Activated CD8-positive, alpha-beta T cell treated with anti-CD3 and anti-CD28 coated beads for 36 hours (primary cell): ENCODE data around the gene CD2. TPM values are rescaled to one million over a fixed set of nuclear protein-coding genes. Genes with fewer than 3 reads are reported as not detected.
A peak's percentile ranks its signal among the peaks of the same experiment; 100 is the strongest.

ENCODE experiments used
- ATAC-seq: fragments of 200-7000 bp; cut with Tn5 transposase; one replicate; pipeline ENCODE4 v1.10.0; 2021; ENCODE audit warnings: mild to moderate bottlenecking, moderate library complexity
- CTCF ChIA-PET: fragments of 350-600 bp; sonication (Branson Sonifier 250); formaldehyde crosslinking; loops from one replicate; lab custom pipeline; 2021; ENCODE audit warnings: antibody characterized with exemption; lab: Charles Lee
- POLR2A ChIA-PET: fragments of 350-600 bp; sonication (Branson Sonifier 250); formaldehyde crosslinking; loops from one replicate; lab custom pipeline; 2021; ENCODE audit warnings: antibody characterized with exemption; lab: Charles Lee
- DNase-seq: peaks from one replicate; pipeline ENCODE4 v3.0.0-alpha.2; 2020
- H3K27ac Mint-ChIP-seq: one replicate; pipeline ENCODE4 v1.8.0; 2021; ENCODE audit warnings: mild to moderate bottlenecking, mixed read lengths
- H3K27me3 Mint-ChIP-seq: one replicate; pipeline ENCODE4 v1.8.0; 2021; ENCODE audit warnings: mixed read lengths
- H3K36me3 Mint-ChIP-seq: one replicate; pipeline ENCODE4 v1.8.0; 2021; ENCODE audit warnings: low read depth, mixed read lengths
- H3K4me1 Mint-ChIP-seq: one replicate; pipeline ENCODE4 v1.8.0; 2021; ENCODE audit warnings: low read depth, mixed read lengths
- H3K4me3 Mint-ChIP-seq: one replicate; pipeline ENCODE4 v1.8.0; 2021; ENCODE audit warnings: mild to moderate bottlenecking, moderate library complexity, mixed read lengths
- H3K9me3 Mint-ChIP-seq: one replicate; pipeline ENCODE4 v1.8.0; 2021; ENCODE audit warnings: mixed read lengths
- intact Hi-C: fragments of 100-400 bp; cut with micrococcal nuclease; formaldehyde crosslinking; loops from one replicate; pipeline ENCODE4 v1.10.0; 2022
- total RNA-seq, 2 experiments: library from RNA; stranded (reverse); gene quantifications; one replicate each; pipeline ENCODE4 v1.2.3, GENCODE V29; 2021
- TF ChIP-seq, protein P1 (sequence below): fragments of 200-600 bp; IDR thresholded peaks from one replicate; pipeline ENCODE4 v1.8.0; 2022; ENCODE audit warnings: antibody characterized with exemption, mild to moderate bottlenecking

CD2 gene
- total RNA-seq, 2 experiments from 2014 or later = 217 to 220 TPM

DNA sequence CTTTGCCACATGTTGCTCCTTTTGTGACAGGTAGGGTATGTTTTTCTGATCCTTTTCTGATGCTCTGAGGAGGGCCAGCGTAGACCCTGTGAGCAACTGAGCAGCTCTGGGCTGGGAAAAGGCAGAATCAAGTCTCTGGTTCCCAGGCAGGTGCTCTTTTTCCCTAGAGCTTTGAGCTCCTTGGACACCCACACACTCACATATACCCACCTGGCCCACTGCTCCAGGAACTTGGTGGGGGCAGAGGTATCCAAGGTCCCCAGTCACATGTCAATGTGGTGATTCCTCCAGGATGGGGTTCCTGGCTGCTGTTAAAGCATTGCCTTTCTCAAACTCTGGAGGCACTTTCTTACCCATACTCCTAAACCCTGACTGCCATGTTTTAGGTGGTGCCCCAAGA is 5.4 kb downstream of the CD2 start:
- CTCF ChIA-PET = interaction anchor here (2.1 to 2.3 kb wide), 2 partner anchors 21 to 57 kb away, joined by 6 to 8 read pairs; no protein-coding TSS in a partner anchor

DNA sequence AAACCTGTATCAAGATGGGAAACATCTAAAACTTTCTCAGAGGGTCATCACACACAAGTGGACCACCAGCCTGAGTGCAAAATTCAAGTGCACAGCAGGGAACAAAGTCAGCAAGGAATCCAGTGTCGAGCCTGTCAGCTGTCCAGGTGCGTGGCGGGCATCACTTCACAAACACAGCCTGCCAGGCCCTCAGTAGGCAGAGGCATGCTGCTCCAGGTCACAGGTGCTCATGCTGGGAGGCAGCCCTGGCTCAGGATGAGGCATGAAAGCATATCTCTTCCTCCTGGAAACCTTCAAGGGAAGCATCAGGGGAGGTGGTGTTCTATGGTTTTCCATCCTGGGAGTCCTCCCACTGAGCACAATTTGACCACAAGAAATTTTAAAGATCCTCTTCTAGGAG is 6.3 kb downstream of the CD2 start:
- ChIA-PET POLR2A (interaction anchor here (0.8 to 18.7 kb wide), 11 partner anchors 9 to 360 kb away, joined by 3 to 850 read pairs (median 13); partner anchors contain the start of genes CD2 and TTF2), CTCF (interaction anchor here (0.8 to 6.2 kb wide), 4 partner anchors 13 to 295 kb away, joined by 3 to 114 read pairs (median 4); no protein-coding TSS in a partner anchor)
- H3K4me1 Mint-ChIP-seq = peaks cover 50% of the 10 kb centered on the region
- peaks cover 1% of the 10 kb centered on the region for H3K9me3 Mint-ChIP-seq
- H3K4me3 Mint-ChIP-seq = peak overlapping the region; percentile 98
- no peak for DNase-seq
- intact Hi-C loops = loop anchor here (5.0 kb wide), 2 partner anchors 33 to 302 kb away; partner anchors contain the start of gene TTF2
- peak overlapping the region; percentile 99 for H3K27ac Mint-ChIP-seq
- no peak for ATAC-seq
- no peaks in the 10 kb centered on the region for H3K27me3 Mint-ChIP-seq
- H3K36me3 Mint-ChIP-seq = peaks cover 98% of the 10 kb centered on the region
- TF ChIP-seq, protein P1, sequence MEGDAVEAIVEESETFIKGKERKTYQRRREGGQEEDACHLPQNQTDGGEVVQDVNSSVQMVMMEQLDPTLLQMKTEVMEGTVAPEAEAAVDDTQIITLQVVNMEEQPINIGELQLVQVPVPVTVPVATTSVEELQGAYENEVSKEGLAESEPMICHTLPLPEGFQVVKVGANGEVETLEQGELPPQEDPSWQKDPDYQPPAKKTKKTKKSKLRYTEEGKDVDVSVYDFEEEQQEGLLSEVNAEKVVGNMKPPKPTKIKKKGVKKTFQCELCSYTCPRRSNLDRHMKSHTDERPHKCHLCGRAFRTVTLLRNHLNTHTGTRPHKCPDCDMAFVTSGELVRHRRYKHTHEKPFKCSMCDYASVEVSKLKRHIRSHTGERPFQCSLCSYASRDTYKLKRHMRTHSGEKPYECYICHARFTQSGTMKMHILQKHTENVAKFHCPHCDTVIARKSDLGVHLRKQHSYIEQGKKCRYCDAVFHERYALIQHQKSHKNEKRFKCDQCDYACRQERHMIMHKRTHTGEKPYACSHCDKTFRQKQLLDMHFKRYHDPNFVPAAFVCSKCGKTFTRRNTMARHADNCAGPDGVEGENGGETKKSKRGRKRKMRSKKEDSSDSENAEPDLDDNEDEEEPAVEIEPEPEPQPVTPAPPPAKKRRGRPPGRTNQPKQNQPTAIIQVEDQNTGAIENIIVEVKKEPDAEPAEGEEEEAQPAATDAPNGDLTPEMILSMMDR = no peak

More for the DNA sequence above, 5.4 kb downstream of the CD2 start:
- Mint-ChIP-seq H3K4me1 (peaks cover 41% of the 10 kb centered on the region), H3K4me3 (peak overlapping the region; percentile 98), H3K27ac (peak overlapping the region; percentile 99), H3K27me3 (no peaks in the 10 kb centered on the region), H3K9me3 (peaks cover 1% of the 10 kb centered on the region), H3K36me3 (peaks cover 98% of the 10 kb centered on the region)
- POLR2A ChIA-PET = interaction anchor here (1.0 to 23.7 kb wide), 6 partner anchors 7 to 299 kb away, joined by 5 to 850 read pairs (median 314); partner anchors contain the start of genes CD2 and TTF2
- DNase-seq = no peak
- intact Hi-C loops = loop anchor here (5.0 to 10.0 kb wide), 3 partner anchors 32 to 385 kb away; partner anchors contain the start of genes ATP1A1 and TTF2
- TF ChIP-seq, protein P1 = no peak
- ATAC-seq = no peak

DNA sequence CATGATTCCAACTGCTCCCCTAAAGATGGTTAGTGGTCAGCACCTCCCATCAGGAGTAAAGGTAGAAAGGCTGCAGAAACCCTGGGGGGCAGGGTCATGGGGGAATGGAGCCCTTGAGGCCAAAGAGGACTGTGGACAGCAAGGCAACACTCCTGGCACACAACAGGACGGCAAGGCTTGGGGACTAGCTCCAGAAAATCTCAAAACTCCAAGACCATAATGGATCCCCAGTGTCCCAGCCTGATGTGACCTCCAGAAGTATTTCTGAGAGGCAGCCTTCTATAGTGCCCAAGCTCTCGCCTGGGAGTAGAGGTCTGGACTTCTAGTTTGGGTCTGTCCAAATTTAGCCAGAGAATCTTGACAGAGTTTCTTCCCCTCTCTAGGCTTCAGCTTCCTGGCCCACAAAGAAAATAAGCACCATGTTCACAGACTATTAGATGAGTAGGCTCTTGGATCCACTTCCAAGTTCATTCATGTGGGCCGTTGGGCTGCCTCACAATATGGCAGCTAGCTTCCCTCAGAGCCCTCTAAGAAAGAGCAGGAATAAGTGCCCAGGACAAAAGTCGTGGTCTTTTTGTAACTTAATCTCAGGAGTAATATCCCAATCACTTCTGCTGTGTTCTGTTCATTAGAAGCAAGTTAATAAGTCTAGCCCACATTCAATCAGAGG is 6.9 kb downstream of the CD2 start:
- H3K9me3 Mint-ChIP-seq = peaks cover 1% of the 10 kb centered on the region
- H3K27ac Mint-ChIP-seq = peak overlapping the region; percentile 99
- TF ChIP-seq, protein P1 = no peak
- no peak for DNase-seq
- ChIA-PET POLR2A (interaction anchor here (0.6 to 18.7 kb wide), 17 partner anchors 8 to 359 kb away, joined by 3 to 850 read pairs (median 5); partner anchors contain the start of genes CD2 and TTF2), CTCF (interaction anchor here (0.8 to 6.2 kb wide), 5 partner anchors 12 to 295 kb away, joined by 3 to 114 read pairs (median 5); no protein-coding TSS in a partner anchor)
- no peak for ATAC-seq
- no peaks in the 10 kb centered on the region for H3K27me3 Mint-ChIP-seq
- intact Hi-C loops = loop anchor here (5.0 kb wide), 2 partner anchors 34 to 301 kb away; partner anchors contain the start of gene TTF2
- peaks cover 98% of the 10 kb centered on the region for H3K36me3 Mint-ChIP-seq
- H3K4me1 Mint-ChIP-seq = peaks cover 56% of the 10 kb centered on the region
- peak overlapping the region; percentile 98 for H3K4me3 Mint-ChIP-seq

DNA sequence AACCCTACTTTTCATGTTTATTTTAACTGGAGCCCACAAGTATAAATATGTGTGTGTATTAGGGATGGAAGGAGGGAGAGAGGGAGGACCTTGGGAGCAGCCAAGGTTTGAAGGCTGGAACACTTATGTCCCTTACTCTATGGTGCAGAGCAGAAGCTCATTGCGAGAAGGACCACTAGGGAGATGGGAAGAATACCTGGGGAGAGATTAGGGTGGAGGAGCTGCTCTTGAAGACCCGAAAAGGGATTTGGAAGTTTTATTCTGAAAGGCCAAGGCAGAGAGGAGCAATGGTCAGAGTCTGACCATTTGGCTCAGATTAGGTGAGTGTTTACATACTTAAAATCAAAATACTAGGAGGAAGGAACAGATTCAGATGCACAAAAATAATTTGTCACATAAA is 8.1 kb downstream of the CD2 start:
- CTCF ChIA-PET = interaction anchor here (1.1 to 12.5 kb wide), 6 partner anchors 9 to 297 kb away, joined by 3 to 167 read pairs (median 79); partner anchors contain the start of genes CD2 and TTF2
- no peaks in the 10 kb centered on the region for H3K27me3 Mint-ChIP-seq
- DNase-seq (no peak), ATAC-seq (no peak)
- peaks cover 1% of the 10 kb centered on the region for H3K9me3 Mint-ChIP-seq
- intact Hi-C loops = loop anchor here (5.0 kb wide), 2 partner anchors 35 to 300 kb away; partner anchors contain the start of gene TTF2
- H3K27ac Mint-ChIP-seq = peak overlapping the region; percentile 99
- H3K36me3 Mint-ChIP-seq = peaks cover 98% of the 10 kb centered on the region
- TF ChIP-seq, protein P1 = no peak
- POLR2A ChIA-PET = interaction anchor here (1.2 to 18.7 kb wide), 14 partner anchors 11 to 331 kb away, joined by 3 to 850 read pairs (median 10); partner anchors contain the start of genes CD2 and TTF2
- H3K4me1 Mint-ChIP-seq = peaks cover 68% of the 10 kb centered on the region
- H3K4me3 Mint-ChIP-seq = peak overlapping the region; percentile 98
